HepG2 (cell line): ENCODE results near the gene MCOLN1. TPM values are rescaled to one million over a fixed set of nuclear protein-coding genes. Genes with fewer than 3 reads are reported as not detected.

Source experiments
- ATF7-NPFF ChIP-seq: sonication (generic); formaldehyde crosslinking; IDR thresholded peaks from 2 replicates; pipeline ENCODE4 v1.8.1; 2023; ENCODE audit warnings: mild to moderate bottlenecking, low read depth, missing genetic modification reagents, moderate library complexity
- BHLHE40 ChIP-seq: IDR thresholded peaks from 2 replicates; pipeline ENCODE4 v1.6.1; 2011; ENCODE audit warnings: low read length, improper control_type of control experiment
- HNRNPUL1 ChIP-seq: fragments of 200-400 bp; formaldehyde crosslinking; IDR thresholded peaks from 2 replicates; pipeline ENCODE4 v1.6.1; 2017; ENCODE audit warnings: low read depth, mild to moderate bottlenecking, low read length, moderate library complexity
- HOXD1 ChIP-seq: sonication (generic); formaldehyde crosslinking; IDR thresholded peaks from 2 replicates; pipeline ENCODE4 v1.5.0; 2020; ENCODE audit warnings: missing genetic modification reagents
- REPIN1 ChIP-seq: sonication (generic); formaldehyde crosslinking; IDR thresholded peaks from 2 replicates; pipeline ENCODE4 v1.8.0; 2022; ENCODE audit warnings: missing genetic modification reagents, low read depth, mild to moderate bottlenecking, borderline replicate concordance
- TCF12 ChIP-seq, 2 experiments: fragments of 450-650 bp in 1 of 2; sonication (generic) in 1 of 2; formaldehyde crosslinking in 1 of 2; IDR thresholded peaks; 2 replicates each; pipeline versions ENCODE4 v1.6.1 to v1.8.0; 2017 to 2022; ENCODE audit warnings: antibody characterized with exemption in 1 of 2, mild to moderate bottlenecking in 1 of 2, missing genetic modification reagents in 1 of 2, moderate library complexity in 1 of 2
- ZNF367 ChIP-seq: sonication (generic); formaldehyde crosslinking; IDR thresholded peaks from 2 replicates; pipeline ENCODE4 v1.4.0; 2020; ENCODE audit warnings: missing genetic modification reagents, borderline replicate concordance
- ZNF747 ChIP-seq: sonication (generic); formaldehyde crosslinking; IDR thresholded peaks from 2 replicates; pipeline ENCODE4 v1.8.1; 2023; ENCODE audit warnings: missing genetic modification reagents, mild to moderate bottlenecking, borderline replicate concordance
- ZNF792 ChIP-seq: IDR thresholded peaks from 2 replicates; pipeline ENCODE4 v1.6.1; 2016
- polyA plus RNA-seq, 8 experiments: library from polyadenylated mRNA; depleted of rRNA in 3 of 8; stranded (reverse) in 7 of 8; unstranded in 1 of 8; fragments of >200 nt; fragmentation: Illumina TruSeq in 4 of 8; extraction: Trizol in 4 of 8; gene quantifications; 2 replicates each; pipeline versions ENCODE4 v1.2.1 to v1.2.3, GENCODE V29; 2011 to 2016; ENCODE audit warnings: low read depth in 4 of 8, missing spikeins in 1 of 8, mixed read lengths in 1 of 8; ENCODE audit not compliant: insufficient read depth in 1 of 8
- total RNA-seq, 5 experiments: library from RNA; depleted of rRNA; stranded (reverse); fragments of >200 nt; fragmentation: Illumina TruSeq; extraction: Trizol; gene quantifications; 2 replicates each; pipeline ENCODE4 v1.2.3, GENCODE V29; 2016; ENCODE audit warnings: low read depth in 1 of 5
- TF ChIP-seq, protein P1 (sequence below): sonication (generic); formaldehyde crosslinking; IDR thresholded peaks from 2 replicates; pipeline ENCODE4 v1.5.0; 2020; ENCODE audit warnings: missing genetic modification reagents, mild to moderate bottlenecking, borderline replicate concordance
- TF ChIP-seq, protein P2 (sequence below): sonication (generic); formaldehyde crosslinking; IDR thresholded peaks from 2 replicates; pipeline ENCODE4 v1.5.1; 2020; ENCODE audit warnings: mild to moderate bottlenecking, missing genetic modification reagents, borderline replicate concordance
- TF ChIP-seq, protein P3 (sequence below): IDR thresholded peaks from 2 replicates; pipeline ENCODE4 v1.6.1; 2018; ENCODE audit warnings: missing genetic modification reagents
- TF ChIP-seq, protein P4 (sequence below): sonication (generic); formaldehyde crosslinking; IDR thresholded peaks from 2 replicates; pipeline ENCODE4 v1.4.0; 2020; ENCODE audit warnings: missing genetic modification reagents, mild to moderate bottlenecking, borderline replicate concordance
- TF ChIP-seq, protein P5 (sequence below): sonication (generic); formaldehyde crosslinking; IDR thresholded peaks from 2 replicates; pipeline ENCODE4 v1.5.1; 2020; ENCODE audit warnings: mild to moderate bottlenecking, missing genetic modification reagents

Gene MCOLN1
- total and polyA plus RNA-seq, 2 of the 13 experiments (the other 11 are each of a cell fraction or from before 2014, with no cell fraction given): 3.4 to 15.7 TPM

DNA sequence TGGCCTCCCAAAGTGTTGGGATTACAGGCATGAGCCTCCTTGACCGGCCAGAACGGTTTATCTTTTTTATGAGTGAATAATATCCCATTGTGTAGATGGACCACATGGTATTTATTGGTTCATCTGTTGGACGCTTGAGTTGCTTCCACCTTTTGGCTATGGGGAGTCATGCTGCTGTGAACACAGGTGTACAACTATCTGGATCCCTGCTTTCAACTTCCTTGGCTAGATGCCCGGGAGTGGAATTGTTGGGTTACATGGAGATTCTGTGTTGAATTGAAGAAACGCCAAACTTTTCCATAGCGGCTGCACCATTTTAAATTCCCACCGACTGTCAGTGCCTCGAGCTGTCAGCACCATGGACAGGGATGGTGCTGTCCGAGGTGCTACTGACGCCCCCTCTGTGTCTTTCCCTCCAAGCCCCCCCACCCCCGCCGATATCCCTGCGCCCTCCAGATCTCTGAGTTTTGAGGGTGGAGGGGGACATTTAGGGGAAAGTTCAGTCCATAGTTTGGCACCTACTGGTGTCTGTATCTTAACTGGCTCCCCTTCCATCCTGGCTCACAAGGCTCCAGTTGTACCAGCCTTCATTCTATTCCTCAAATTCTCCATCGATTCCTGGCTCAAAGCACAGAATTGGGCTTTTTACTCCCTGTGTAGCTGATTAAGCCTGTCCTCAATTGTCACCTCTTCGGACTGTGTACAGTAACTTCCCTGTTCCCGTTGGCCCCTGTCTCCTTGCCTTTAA lies 40.4 kb downstream of the MCOLN1 start (continued):
- TF ChIP-seq ZNF747 (CRISPR knock-in tag) (peak; percentile 72; the same call in 1 of the 2 replicates), REPIN1 (no peak), ATF7-NPFF (CRISPR knock-in tag) (peak; percentile 64; the same call in 1 of the 2 replicates), TCF12 (IDR thresholded peaks at IDR 0.05) (no peak), TCF12 (CRISPR knock-in tag; IDR thresholded peaks at IDR 0.05) (peak; percentile 53; the same call in 1 of the 2 replicates), BHLHE40 (no peak), HOXD1 (peak; percentile 98), ZNF792 (CRISPR knock-in tag) (peak; percentile 99), ZNF367 (CRISPR knock-in tag) (peak; percentile 98; the same call in 1 of the 2 replicates), HNRNPUL1 (no peak)
- TF ChIP-seq, protein P1, sequence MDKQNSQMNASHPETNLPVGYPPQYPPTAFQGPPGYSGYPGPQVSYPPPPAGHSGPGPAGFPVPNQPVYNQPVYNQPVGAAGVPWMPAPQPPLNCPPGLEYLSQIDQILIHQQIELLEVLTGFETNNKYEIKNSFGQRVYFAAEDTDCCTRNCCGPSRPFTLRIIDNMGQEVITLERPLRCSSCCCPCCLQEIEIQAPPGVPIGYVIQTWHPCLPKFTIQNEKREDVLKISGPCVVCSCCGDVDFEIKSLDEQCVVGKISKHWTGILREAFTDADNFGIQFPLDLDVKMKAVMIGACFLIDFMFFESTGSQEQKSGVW (CRISPR knock-in tag): peak; percentile 97
- TF ChIP-seq, protein P2, sequence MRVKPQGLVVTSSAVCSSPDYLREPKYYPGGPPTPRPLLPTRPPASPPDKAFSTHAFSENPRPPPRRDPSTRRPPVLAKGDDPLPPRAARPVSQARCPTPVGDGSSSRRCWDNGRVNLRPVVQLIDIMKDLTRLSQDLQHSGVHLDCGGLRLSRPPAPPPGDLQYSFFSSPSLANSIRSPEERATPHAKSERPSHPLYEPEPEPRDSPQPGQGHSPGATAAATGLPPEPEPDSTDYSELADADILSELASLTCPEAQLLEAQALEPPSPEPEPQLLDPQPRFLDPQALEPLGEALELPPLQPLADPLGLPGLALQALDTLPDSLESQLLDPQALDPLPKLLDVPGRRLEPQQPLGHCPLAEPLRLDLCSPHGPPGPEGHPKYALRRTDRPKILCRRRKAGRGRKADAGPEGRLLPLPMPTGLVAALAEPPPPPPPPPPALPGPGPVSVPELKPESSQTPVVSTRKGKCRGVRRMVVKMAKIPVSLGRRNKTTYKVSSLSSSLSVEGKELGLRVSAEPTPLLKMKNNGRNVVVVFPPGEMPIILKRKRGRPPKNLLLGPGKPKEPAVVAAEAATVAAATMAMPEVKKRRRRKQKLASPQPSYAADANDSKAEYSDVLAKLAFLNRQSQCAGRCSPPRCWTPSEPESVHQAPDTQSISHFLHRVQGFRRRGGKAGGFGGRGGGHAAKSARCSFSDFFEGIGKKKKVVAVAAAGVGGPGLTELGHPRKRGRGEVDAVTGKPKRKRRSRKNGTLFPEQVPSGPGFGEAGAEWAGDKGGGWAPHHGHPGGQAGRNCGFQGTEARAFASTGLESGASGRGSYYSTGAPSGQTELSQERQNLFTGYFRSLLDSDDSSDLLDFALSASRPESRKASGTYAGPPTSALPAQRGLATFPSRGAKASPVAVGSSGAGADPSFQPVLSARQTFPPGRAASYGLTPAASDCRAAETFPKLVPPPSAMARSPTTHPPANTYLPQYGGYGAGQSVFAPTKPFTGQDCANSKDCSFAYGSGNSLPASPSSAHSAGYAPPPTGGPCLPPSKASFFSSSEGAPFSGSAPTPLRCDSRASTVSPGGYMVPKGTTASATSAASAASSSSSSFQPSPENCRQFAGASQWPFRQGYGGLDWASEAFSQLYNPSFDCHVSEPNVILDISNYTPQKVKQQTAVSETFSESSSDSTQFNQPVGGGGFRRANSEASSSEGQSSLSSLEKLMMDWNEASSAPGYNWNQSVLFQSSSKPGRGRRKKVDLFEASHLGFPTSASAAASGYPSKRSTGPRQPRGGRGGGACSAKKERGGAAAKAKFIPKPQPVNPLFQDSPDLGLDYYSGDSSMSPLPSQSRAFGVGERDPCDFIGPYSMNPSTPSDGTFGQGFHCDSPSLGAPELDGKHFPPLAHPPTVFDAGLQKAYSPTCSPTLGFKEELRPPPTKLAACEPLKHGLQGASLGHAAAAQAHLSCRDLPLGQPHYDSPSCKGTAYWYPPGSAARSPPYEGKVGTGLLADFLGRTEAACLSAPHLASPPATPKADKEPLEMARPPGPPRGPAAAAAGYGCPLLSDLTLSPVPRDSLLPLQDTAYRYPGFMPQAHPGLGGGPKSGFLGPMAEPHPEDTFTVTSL (CRISPR knock-in tag): peak; percentile 54; the same call in 1 of the 2 replicates
- TF ChIP-seq, protein P3, sequence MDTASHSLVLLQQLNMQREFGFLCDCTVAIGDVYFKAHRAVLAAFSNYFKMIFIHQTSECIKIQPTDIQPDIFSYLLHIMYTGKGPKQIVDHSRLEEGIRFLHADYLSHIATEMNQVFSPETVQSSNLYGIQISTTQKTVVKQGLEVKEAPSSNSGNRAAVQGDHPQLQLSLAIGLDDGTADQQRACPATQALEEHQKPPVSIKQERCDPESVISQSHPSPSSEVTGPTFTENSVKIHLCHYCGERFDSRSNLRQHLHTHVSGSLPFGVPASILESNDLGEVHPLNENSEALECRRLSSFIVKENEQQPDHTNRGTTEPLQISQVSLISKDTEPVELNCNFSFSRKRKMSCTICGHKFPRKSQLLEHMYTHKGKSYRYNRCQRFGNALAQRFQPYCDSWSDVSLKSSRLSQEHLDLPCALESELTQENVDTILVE: peak; percentile 99
- TF ChIP-seq, protein P4, sequence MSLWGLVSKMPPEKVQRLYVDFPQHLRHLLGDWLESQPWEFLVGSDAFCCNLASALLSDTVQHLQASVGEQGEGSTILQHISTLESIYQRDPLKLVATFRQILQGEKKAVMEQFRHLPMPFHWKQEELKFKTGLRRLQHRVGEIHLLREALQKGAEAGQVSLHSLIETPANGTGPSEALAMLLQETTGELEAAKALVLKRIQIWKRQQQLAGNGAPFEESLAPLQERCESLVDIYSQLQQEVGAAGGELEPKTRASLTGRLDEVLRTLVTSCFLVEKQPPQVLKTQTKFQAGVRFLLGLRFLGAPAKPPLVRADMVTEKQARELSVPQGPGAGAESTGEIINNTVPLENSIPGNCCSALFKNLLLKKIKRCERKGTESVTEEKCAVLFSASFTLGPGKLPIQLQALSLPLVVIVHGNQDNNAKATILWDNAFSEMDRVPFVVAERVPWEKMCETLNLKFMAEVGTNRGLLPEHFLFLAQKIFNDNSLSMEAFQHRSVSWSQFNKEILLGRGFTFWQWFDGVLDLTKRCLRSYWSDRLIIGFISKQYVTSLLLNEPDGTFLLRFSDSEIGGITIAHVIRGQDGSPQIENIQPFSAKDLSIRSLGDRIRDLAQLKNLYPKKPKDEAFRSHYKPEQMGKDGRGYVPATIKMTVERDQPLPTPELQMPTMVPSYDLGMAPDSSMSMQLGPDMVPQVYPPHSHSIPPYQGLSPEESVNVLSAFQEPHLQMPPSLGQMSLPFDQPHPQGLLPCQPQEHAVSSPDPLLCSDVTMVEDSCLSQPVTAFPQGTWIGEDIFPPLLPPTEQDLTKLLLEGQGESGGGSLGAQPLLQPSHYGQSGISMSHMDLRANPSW: no peak
- TF ChIP-seq, protein P5, sequence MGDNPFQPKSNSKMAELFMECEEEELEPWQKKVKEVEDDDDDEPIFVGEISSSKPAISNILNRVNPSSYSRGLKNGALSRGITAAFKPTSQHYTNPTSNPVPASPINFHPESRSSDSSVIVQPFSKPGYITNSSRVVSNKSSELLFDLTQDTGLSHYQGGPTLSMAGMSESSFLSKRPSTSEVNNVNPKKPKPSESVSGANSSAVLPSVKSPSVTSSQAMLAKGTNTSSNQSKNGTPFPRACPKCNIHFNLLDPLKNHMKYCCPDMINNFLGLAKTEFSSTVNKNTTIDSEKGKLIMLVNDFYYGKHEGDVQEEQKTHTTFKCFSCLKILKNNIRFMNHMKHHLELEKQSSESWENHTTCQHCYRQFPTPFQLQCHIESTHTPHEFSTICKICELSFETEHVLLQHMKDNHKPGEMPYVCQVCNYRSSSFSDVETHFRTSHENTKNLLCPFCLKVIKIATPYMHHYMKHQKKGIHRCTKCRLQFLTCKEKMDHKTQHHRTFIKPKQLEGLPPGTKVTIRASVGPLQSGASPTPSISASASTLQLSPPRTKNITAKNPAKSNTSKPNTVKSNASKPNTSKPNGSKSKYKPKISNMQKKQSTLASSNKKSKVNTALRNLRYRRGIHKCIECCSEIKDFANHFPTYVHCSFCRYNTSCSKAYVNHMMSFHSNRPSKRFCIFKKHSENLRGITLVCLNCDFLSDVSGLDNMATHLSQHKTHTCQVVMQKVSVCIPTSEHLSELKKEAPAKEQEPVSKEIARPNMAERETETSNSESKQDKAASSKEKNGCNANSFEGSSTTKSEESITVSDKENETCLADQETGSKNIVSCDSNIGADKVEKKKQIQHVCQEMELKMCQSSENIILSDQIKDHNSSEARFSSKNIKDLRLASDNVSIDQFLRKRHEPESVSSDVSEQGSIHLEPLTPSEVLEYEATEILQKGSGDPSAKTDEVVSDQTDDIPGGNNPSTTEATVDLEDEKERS (CRISPR knock-in tag): peak; percentile 80; the same call in 1 of the 2 replicates
